Lower lobe of right lung (tissue), 2 donors: Measurements from ENCODE around the gene ANGEL1. TPM values are rescaled to one million over a fixed set of nuclear protein-coding genes. Genes with fewer than 3 reads are reported as not detected.

Source experiments
- ATAC-seq, 2 donors: fragments of 200-7000 bp; cut with Tn5 transposase; one replicate each; pipeline ENCODE4 v1.9.1; 2020 to 2022; ENCODE audit warnings: mild to moderate bottlenecking in 2 of 2, moderate library complexity in 2 of 2
- DNase-seq: peaks from one replicate; pipeline ENCODE4 v3.0.0-alpha.2; 2020
- H3K27ac ChIP-seq: fragments of 200-600 bp; one replicate; pipeline ENCODE4 v1.8.0; 2022
- H3K27me3 ChIP-seq: fragments of 200-600 bp; one replicate; pipeline ENCODE4 v1.8.0; 2022; ENCODE audit warnings: low read depth
- H3K36me3 ChIP-seq: fragments of 200-600 bp; one replicate; pipeline ENCODE4 v1.8.0; 2022; ENCODE audit warnings: mild to moderate bottlenecking
- H3K4me1 ChIP-seq: fragments of 200-600 bp; one replicate; pipeline ENCODE4 v1.8.0; 2022
- H3K4me3 ChIP-seq: fragments of 200-600 bp; one replicate; pipeline ENCODE4 v1.8.0; 2022; ENCODE audit warnings: mild to moderate bottlenecking
- H3K9me3 ChIP-seq: fragments of 200-600 bp; one replicate; pipeline ENCODE4 v1.8.0; 2022
- CTCF ChIP-seq: fragments of 200-600 bp; IDR thresholded peaks from one replicate; pipeline ENCODE4 v1.8.0; 2022; ENCODE audit warnings: antibody characterized with exemption, mild to moderate bottlenecking
- intact Hi-C: fragments of 100-400 bp; cut with DNase I; formaldehyde crosslinking; loops from one replicate; pipeline ENCODE4 v1.11.0; 2022
- total RNA-seq: library from RNA; stranded (reverse); fragmentation: NEBNext Ultra II Directional; extraction: Animal tissue kit (Norgen Biotek cat#: 25700); gene quantifications from one replicate; pipeline ENCODE4 v1.2.1, GENCODE V29; 2021
- donor health status: DM: no; HTN: yes; CAD: no; lungs with severe emphysema.

The ANGEL1 gene
- total RNA-seq, 1 donor from 2014 or later, result 28.9 TPM

- no peak for TF ChIP-seq CTCF
- ATAC-seq (peak in 1 of 2 donors; percentile 27), DNase-seq (no peak)
- Histone ChIP-seq H3K9me3 (no peaks in the 10 kb centered on the region), H3K36me3 (no peaks in the 10 kb centered on the region), H3K27me3 (no peaks in the 10 kb centered on the region), H3K27ac (no peak overlapping the region), H3K4me3 (no peak overlapping the region), H3K4me1 (peaks cover 17% of the 10 kb centered on the region)
- intact Hi-C loops, result no loop called here
Measured at GRCh38 chr14:76846331-76847047, 33.8 kb upstream of the ANGEL1 start.

DNA sequence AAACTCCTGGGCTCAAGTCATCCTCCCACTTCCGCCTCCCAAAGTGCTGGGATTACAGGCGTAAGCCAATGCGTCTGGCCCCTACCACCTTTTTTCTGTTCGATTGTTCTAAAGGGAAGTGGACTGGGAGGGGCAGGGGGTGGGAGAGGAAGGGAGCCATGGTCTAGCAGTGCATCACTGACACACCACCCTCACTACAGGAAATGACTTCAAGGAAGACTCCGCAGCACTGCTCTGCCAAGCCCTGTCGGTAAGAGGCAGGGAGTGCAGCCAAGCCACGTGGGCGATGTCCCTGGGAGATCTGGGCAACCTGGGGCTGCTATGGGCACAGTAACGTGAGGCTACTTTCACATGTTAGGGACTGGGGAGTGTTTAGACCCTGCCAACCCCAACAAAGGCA, 31.5 kb upstream of the ANGEL1 start:
- Histone ChIP-seq H3K36me3 (no peaks in the 10 kb centered on the region), H3K27ac (peak overlapping the region; percentile 69), H3K27me3 (no peaks in the 10 kb centered on the region), H3K4me1 (peaks cover 17% of the 10 kb centered on the region), H3K9me3 (no peaks in the 10 kb centered on the region), H3K4me3 (no peak overlapping the region)
- TF ChIP-seq CTCF, result peak; percentile 47
- ATAC-seq, result peak; percentile 89 to 94
- DNase-seq, result peak; percentile 75
- intact Hi-C loops, result no loop called here

GRCh38 chr14:76842414-76842813, 29.7 kb upstream of the ANGEL1 start:
- H3K27me3 ChIP-seq, result no peaks in the 10 kb centered on the region
- no peaks in the 10 kb centered on the region for H3K36me3 ChIP-seq
- no peaks in the 10 kb centered on the region for H3K9me3 ChIP-seq
- peaks cover 17% of the 10 kb centered on the region for H3K4me1 ChIP-seq
- ATAC-seq, result no peak
- no peak overlapping the region for H3K4me3 ChIP-seq
- TF ChIP-seq CTCF, result no peak
- intact Hi-C loops, result no loop called here
- no peak overlapping the region for H3K27ac ChIP-seq
- DNase-seq, result no peak

DNA sequence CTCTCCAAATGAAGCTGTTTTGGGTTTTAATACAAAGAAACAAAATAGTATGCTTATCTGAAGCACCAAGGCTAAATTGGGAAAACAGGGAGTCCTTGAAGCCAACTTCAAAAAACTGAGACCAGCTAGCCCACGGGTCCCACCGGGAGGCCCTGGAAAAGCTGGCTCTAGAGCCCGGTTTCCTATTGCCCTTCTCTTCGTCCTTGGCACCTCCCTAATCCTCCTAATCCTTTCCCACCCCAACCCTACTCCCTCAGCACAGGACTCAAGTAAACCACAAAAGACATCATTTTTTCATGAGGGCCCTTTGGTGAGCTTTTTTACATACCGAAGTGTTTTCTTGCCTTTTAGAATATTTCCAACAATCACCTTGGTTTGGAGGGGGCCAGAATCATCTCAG, 24.8 kb upstream of the ANGEL1 start:
- H3K9me3 ChIP-seq, result no peaks in the 10 kb centered on the region
- H3K36me3 ChIP-seq, result no peaks in the 10 kb centered on the region
- H3K4me3 ChIP-seq, result no peak overlapping the region
- intact Hi-C loops, result no loop called here
- DNase-seq, result no peak
- H3K27me3 ChIP-seq, result no peaks in the 10 kb centered on the region
- no peak for ATAC-seq
- H3K4me1 ChIP-seq, result no peaks in the 10 kb centered on the region
- no peak for TF ChIP-seq CTCF
- no peak overlapping the region for H3K27ac ChIP-seq

DNA sequence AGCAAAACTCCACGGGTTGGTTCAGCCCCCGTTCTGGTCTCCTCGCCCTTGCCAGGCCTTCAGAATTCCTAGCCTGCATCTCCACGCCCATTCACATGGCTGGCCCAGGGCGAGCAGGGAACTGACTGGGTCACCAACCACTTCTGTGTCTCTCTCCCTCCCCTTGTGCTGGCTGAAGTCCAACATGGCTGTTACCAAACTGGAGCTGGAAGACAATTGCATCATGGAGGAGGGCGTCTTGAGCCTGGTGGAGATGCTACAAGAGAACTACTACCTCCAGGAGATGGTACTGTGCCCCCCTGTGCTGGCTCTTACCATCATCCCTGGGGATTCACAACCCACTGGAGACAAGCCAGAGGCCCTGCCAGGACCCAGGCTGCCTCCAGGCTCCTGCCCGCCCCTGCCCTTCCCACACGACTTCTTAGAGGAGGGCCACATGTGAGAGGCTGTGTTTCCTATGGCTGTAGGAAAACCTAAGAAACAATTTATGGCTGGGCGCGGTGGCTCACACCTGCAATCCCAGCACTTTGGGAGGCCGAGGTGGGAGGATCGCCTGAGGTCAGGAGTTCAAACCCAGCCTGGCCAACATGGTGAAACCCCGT, 23.4 kb upstream of the ANGEL1 start:
- DNase-seq, result peak; percentile 81
- Histone ChIP-seq H3K4me1 (no peaks in the 10 kb centered on the region), H3K4me3 (no peak overlapping the region), H3K27me3 (no peaks in the 10 kb centered on the region), H3K9me3 (no peaks in the 10 kb centered on the region), H3K36me3 (no peaks in the 10 kb centered on the region), H3K27ac (no peak overlapping the region)
- no peak for TF ChIP-seq CTCF
- intact Hi-C loops, result no loop called here
- ATAC-seq, result peak; percentile 59 to 70
